Activated CD4-positive, alpha-beta T cell treated with anti-CD3 and anti-CD28 coated beads for 36 hours (primary cell): ENCODE measurements around the gene SMG1. TPM values are rescaled to one million over a fixed set of nuclear protein-coding genes. Genes with fewer than 3 reads are reported as not detected.
A peak's percentile ranks its signal among the peaks of the same experiment; 100 is the strongest.

Source experiments
- ATAC-seq: fragments of 200-7000 bp; cut with Tn5 transposase; one replicate; pipeline ENCODE4 v1.10.0; 2021; ENCODE audit warnings: mild to moderate bottlenecking, moderate library complexity
- CTCF ChIA-PET: fragments of 350-600 bp; sonication (Branson Sonifier 250); formaldehyde crosslinking; loops from one replicate; lab custom pipeline; 2021; ENCODE audit warnings: antibody characterized with exemption; lab: Charles Lee
- POLR2A ChIA-PET: fragments of 350-600 bp; sonication (Branson Sonifier 250); formaldehyde crosslinking; loops from one replicate; lab custom pipeline; 2021; ENCODE audit warnings: antibody characterized with exemption, inconsistent platforms; lab: Charles Lee
- DNase-seq: peaks from one replicate; pipeline ENCODE4 v3.0.0-alpha.2; 2020
- H3K27ac Mint-ChIP-seq: one replicate; pipeline ENCODE4 v1.8.0; 2021; ENCODE audit warnings: mixed read lengths
- H3K27me3 Mint-ChIP-seq: one replicate; pipeline ENCODE4 v1.8.0; 2021; ENCODE audit warnings: mixed read lengths
- H3K36me3 Mint-ChIP-seq: one replicate; pipeline ENCODE4 v1.8.0; 2021; ENCODE audit warnings: low read depth, mixed read lengths
- H3K4me1 Mint-ChIP-seq: one replicate; pipeline ENCODE4 v1.8.0; 2021; ENCODE audit warnings: mixed read lengths
- H3K4me3 Mint-ChIP-seq: one replicate; pipeline ENCODE4 v1.8.0; 2021; ENCODE audit warnings: mild to moderate bottlenecking, moderate library complexity, mixed read lengths
- H3K9me3 Mint-ChIP-seq: one replicate; pipeline ENCODE4 v1.8.0; 2021; ENCODE audit warnings: low read depth, mixed read lengths
- intact Hi-C, 2 experiments: fragments of 100-400 bp; cut with DNase I in 1 of 2; cut with micrococcal nuclease in 1 of 2; formaldehyde crosslinking; loops; one replicate each; pipeline versions ENCODE4 v1.14.2 to v1.15.1; 2022 to 2024; cut with DNase I, micrococcal nuclease
- total RNA-seq, 2 experiments: library from RNA; stranded (reverse); gene quantifications; one replicate each; pipeline ENCODE4 v1.2.3, GENCODE V29; 2021

The SMG1 gene
- total RNA-seq, 2 experiments from 2014 or later: 82.2 to 101 TPM

DNA sequence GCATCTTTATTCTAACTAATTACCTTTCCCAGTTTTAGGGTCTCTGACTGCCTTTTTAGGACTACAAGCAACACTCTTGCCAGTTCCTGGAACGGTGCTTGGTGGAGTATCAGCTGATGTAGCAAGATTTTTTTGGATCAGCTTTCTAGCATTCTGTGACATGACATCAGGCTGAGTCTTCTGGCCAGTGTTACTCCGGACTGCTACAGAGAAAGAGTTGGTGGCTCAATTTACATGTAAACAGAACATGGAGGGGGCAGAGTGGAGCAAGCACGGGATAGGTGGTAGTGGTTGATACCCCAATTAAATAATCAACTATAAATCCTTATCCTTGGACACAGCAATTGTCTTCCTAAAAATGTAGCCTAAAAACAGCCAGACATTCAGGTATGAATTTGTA lies 114.3 kb downstream of the SMG1 start:
- Mint-ChIP-seq H3K27me3 (no peaks in the 10 kb centered on the region), H3K4me1 (no peaks in the 10 kb centered on the region), H3K9me3 (no peaks in the 10 kb centered on the region), H3K27ac (no peak overlapping the region), H3K36me3 (peaks cover 56% of the 10 kb centered on the region), H3K4me3 (no peak overlapping the region)
- ChIA-PET CTCF (no interaction called here), POLR2A (no interaction called here)
- intact Hi-C loops: no loop called here
- DNase-seq (no peak), ATAC-seq (no peak)

DNA sequence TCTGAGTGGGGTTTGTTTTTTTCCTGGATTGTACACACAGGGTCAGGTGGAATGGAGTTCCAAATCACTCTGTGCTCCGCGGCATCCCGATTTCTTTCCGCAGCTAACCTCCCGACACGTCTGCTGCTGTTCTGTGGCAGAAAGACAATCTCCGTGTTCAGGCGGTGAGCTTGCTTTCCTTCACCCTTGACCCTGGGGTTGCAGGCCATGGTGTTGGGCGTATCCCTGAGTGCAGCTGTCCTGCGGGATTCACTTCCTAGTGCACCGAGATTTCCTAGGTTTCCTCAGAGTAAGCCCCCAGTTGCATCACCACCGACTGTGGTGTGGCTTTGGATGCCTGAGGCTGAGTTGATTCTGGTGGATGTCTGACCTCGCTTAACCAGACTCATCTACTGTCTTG lies 117.0 kb downstream of the SMG1 start:
- no peak overlapping the region for H3K27ac Mint-ChIP-seq
- no peak for DNase-seq
- CTCF ChIA-PET: no interaction called here
- intact Hi-C loops: no loop called here
- peaks cover 16% of the 10 kb centered on the region for H3K4me1 Mint-ChIP-seq
- no peaks in the 10 kb centered on the region for H3K27me3 Mint-ChIP-seq
- no peaks in the 10 kb centered on the region for H3K9me3 Mint-ChIP-seq
- H3K36me3 Mint-ChIP-seq: peaks cover 53% of the 10 kb centered on the region
- ATAC-seq: no peak
- POLR2A ChIA-PET: no interaction called here
- no peak overlapping the region for H3K4me3 Mint-ChIP-seq

DNA sequence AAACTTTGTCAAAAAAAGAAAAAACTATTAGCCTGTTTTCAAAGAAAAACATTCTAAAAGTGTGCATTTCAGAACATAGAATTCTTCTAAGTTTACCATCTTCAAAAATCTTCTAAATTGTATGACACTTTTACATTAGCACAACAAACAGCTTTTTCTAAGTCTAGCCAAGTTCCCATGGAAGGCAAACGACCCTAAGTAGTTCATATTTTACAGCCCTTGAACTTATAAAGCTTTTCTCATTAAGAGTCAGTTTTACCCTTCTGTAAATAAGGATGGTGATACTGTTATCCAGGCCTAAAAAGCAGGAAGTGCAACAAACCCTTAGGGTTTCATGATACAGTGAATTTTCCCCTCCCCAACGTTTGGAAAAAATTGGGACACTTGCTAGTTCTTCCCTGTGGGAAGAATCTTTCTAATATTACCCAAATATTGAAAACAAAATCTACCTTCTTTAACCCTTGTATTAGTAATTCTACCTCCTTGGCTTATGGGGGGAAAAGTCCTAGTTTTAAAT lies 120.9 kb downstream of the SMG1 start:
- Mint-ChIP-seq H3K36me3 (peaks cover 44% of the 10 kb centered on the region), H3K4me1 (peaks cover 30% of the 10 kb centered on the region)

GRCh38 chr16:18804540-18804939 lies 121.7 kb downstream of the SMG1 start:
- H3K27me3 Mint-ChIP-seq: no peaks in the 10 kb centered on the region
- ChIA-PET CTCF (interaction anchor here (0.6 to 2.2 kb wide), 8 partner anchors 10 to 165 kb away, joined by 3 to 9 read pairs (median 4); partner anchors contain the start of gene RPS15A), POLR2A (interaction anchor here (7.6 kb wide), 1 partner anchor 15 kb away, joined by 119 read pairs; the partner anchor contains the start of gene RPS15A)
- H3K9me3 Mint-ChIP-seq: no peaks in the 10 kb centered on the region
- H3K4me1 Mint-ChIP-seq: peaks cover 38% of the 10 kb centered on the region
- no peak overlapping the region for H3K4me3 Mint-ChIP-seq
- no peak for ATAC-seq
- H3K27ac Mint-ChIP-seq: peak overlapping the region; percentile 67
- peaks cover 40% of the 10 kb centered on the region for H3K36me3 Mint-ChIP-seq
- intact Hi-C loops: loop anchor here (5.0 kb wide), 2 partner anchors 33 to 58 kb away; no protein-coding TSS in a partner anchor
- no peak for DNase-seq

More for the DNA sequence above, 120.9 kb downstream of the SMG1 start:
- Mint-ChIP-seq H3K9me3 (no peaks in the 10 kb centered on the region), H3K4me3 (no peak overlapping the region), H3K27ac (peak overlapping the region; percentile 67), H3K27me3 (no peaks in the 10 kb centered on the region)
- ChIA-PET POLR2A (interaction anchor here (7.6 kb wide), 1 partner anchor 16 kb away, joined by 119 read pairs; the partner anchor contains the start of gene RPS15A), CTCF (interaction anchor here (0.6 to 2.2 kb wide), 7 partner anchors 10 to 133 kb away, joined by 3 to 9 read pairs (median 3); partner anchors contain the start of gene RPS15A)
- intact Hi-C loops: no loop called here
- DNase-seq: no peak
- no peak for ATAC-seq

GRCh38 chr16:18803569-18804462 lies 122.4 kb downstream of the SMG1 start:
- Mint-ChIP-seq H3K4me3 (peak overlapping the region; percentile 7), H3K9me3 (no peaks in the 10 kb centered on the region), H3K27me3 (no peaks in the 10 kb centered on the region), H3K36me3 (peaks cover 33% of the 10 kb centered on the region), H3K27ac (peak overlapping the region; percentile 85), H3K4me1 (peaks cover 44% of the 10 kb centered on the region)
- ATAC-seq (no peak), DNase-seq (no peak)
- CTCF ChIA-PET: interaction anchor here (1.0 to 2.7 kb wide), 7 partner anchors 9 to 166 kb away, joined by 3 to 18 read pairs (median 4); partner anchors contain the start of gene RPS15A
- intact Hi-C loops: loop anchor here (5.0 kb wide), 2 partner anchors 33 to 58 kb away; no protein-coding TSS in a partner anchor
- POLR2A ChIA-PET: interaction anchor here (0.6 to 7.6 kb wide), 3 partner anchors 14 to 36 kb away, joined by 3 to 119 read pairs (median 4); partner anchors contain the start of gene RPS15A

DNA sequence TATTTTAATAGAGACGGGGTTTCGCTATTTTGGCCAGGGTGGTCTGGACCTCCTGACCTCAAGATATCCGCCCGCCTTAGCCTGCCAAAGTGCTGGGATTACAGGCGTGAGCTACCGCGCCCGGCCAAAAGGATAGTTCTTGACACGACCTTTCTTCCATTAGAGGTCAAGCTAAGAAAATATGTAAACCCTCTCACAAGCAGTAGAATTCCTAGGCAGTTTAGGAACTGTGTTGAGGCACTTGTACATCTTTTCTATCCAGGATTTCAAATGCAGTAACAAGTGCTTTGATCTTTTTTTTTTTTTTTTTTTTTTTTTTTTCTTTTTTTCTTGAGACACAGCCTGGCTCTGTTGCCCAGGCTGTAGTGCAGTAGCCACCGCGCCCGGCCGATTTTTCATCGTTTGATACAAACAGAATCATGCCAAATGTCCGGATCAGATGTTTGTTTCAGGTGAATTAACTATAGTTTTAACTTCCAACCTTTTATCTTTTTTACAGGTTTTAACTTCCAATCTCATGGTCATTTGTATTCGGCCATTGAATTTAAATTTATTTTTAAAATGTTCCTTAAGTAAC lies 123.4 kb downstream of the SMG1 start:
- intact Hi-C loops: loop anchor here (5.0 kb wide), 2 partner anchors 34 to 59 kb away; no protein-coding TSS in a partner anchor
- DNase-seq: no peak
- peaks cover 47% of the 10 kb centered on the region for H3K4me1 Mint-ChIP-seq
- ChIA-PET CTCF (interaction anchor here (0.7 to 2.7 kb wide), 4 partner anchors 14 to 167 kb away, joined by 3 to 18 read pairs (median 8); no protein-coding TSS in a partner anchor), POLR2A (interaction anchor here (7.6 kb wide), 1 partner anchor 13 kb away, joined by 119 read pairs; the partner anchor contains the start of gene RPS15A)
- ATAC-seq: no peak
- H3K9me3 Mint-ChIP-seq: no peaks in the 10 kb centered on the region
- H3K27ac Mint-ChIP-seq: peak overlapping the region; percentile 85
- peak overlapping the region; percentile 86 for H3K4me3 Mint-ChIP-seq
- H3K27me3 Mint-ChIP-seq: no peaks in the 10 kb centered on the region
- peaks cover 31% of the 10 kb centered on the region for H3K36me3 Mint-ChIP-seq

- Mint-ChIP-seq H3K27ac (peak within 1 kb of the TSS; percentile 99), H3K36me3 (peaks cover 35% of the 10 kb centered on the region), H3K27me3 (no peaks in the 10 kb centered on the region), H3K4me3 (peak within 1 kb of the TSS; percentile 86), H3K9me3 (no peaks in the 10 kb centered on the region), H3K4me1 (peaks cover 46% of the 10 kb centered on the region)
- ChIA-PET POLR2A (interaction anchor here (0.9 to 7.6 kb wide), 7 partner anchors 9 to 266 kb away, joined by 3 to 119 read pairs (median 4); partner anchors contain the start of genes COQ7 and RPS15A), CTCF (interaction anchor here (0.5 to 3.6 kb wide), 20 partner anchors 10 to 1385 kb away, joined by 3 to 34 read pairs (median 4); partner anchors contain the start of gene RPS15A)
- intact Hi-C loops: loop anchor here (1.0 to 5.0 kb wide), 11 partner anchors 11 to 754 kb away; partner anchors contain the start of genes COQ7 (in 2 of the 2), RPS15A (in 2 of the 2), SMG1 (in 2 of the 2) and CCP110 (in 1 of the 2)
- peak; percentile 98 for ATAC-seq
- peak; percentile 99 for DNase-seq
Measured at GRCh38 chr16:18801145-18801972, 124.8 kb downstream of the SMG1 start, which contains the start of gene ARL6IP1. Gene ARL6IP1 (minus strand): TSS chr16:18801549. CDS start chr16:18801466, 83 bp downstream.

GRCh38 chr16:18800775-18801144 lies 125.4 kb downstream of the SMG1 start:
- ChIA-PET CTCF (interaction anchor here (0.8 to 3.6 kb wide), 7 partner anchors 9 to 49 kb away, joined by 3 to 34 read pairs (median 5); partner anchors contain the start of gene RPS15A), POLR2A (interaction anchor here (0.8 to 7.6 kb wide), 4 partner anchors 8 to 125 kb away, joined by 3 to 119 read pairs (median 6); partner anchors contain the start of gene RPS15A)
- H3K36me3 Mint-ChIP-seq: peaks cover 34% of the 10 kb centered on the region
- ATAC-seq (no peak), DNase-seq (no peak)
- H3K27me3 Mint-ChIP-seq: no peaks in the 10 kb centered on the region
- H3K9me3 Mint-ChIP-seq: no peaks in the 10 kb centered on the region
- H3K4me3 Mint-ChIP-seq: peak overlapping the region; percentile 86
- intact Hi-C loops: loop anchor here (1.0 to 5.0 kb wide), 11 partner anchors 10 to 755 kb away; partner anchors contain the start of genes COQ7 (in 2 of the 2), RPS15A (in 2 of the 2), SMG1 (in 2 of the 2) and CCP110 (in 1 of the 2)
- H3K27ac Mint-ChIP-seq: peak overlapping the region; percentile 99
- peaks cover 45% of the 10 kb centered on the region for H3K4me1 Mint-ChIP-seq

GRCh38 chr16:18800293-18800692 lies 125.9 kb downstream of the SMG1 start:
- peak overlapping the region; percentile 99 for H3K27ac Mint-ChIP-seq
- no peak for DNase-seq
- H3K27me3 Mint-ChIP-seq: no peaks in the 10 kb centered on the region
- intact Hi-C loops: loop anchor here (2.0 to 5.0 kb wide), 5 partner anchors 13 to 723 kb away; partner anchors contain the start of genes CCP110 (in 1 of the 2) and GDE1 (in 1 of the 2)
- peak overlapping the region; percentile 86 for H3K4me3 Mint-ChIP-seq
- H3K9me3 Mint-ChIP-seq: no peaks in the 10 kb centered on the region
- CTCF ChIA-PET: interaction anchor here (0.8 to 3.6 kb wide), 5 partner anchors 9 to 46 kb away, joined by 3 to 34 read pairs (median 3); partner anchors contain the start of gene RPS15A
- peaks cover 45% of the 10 kb centered on the region for H3K4me1 Mint-ChIP-seq
- POLR2A ChIA-PET: interaction anchor here (0.8 to 7.6 kb wide), 3 partner anchors 11 to 125 kb away, joined by 3 to 119 read pairs (median 3); partner anchors contain the start of gene RPS15A
- H3K36me3 Mint-ChIP-seq: peaks cover 38% of the 10 kb centered on the region
- no peak for ATAC-seq
